KMS-11 (cell line): ENCODE data around the gene ARID4A.

Experiments
- H2AFZ ChIP-seq: fragments of 200-600 bp; sonication (generic); 2 replicates; pipeline ENCODE4 v1.6.1; 2016; ENCODE audit warnings: antibody characterized with exemption, mixed run types, low read depth
- H3K27ac ChIP-seq: fragments of 200-600 bp; sonication (generic); 2 replicates; pipeline ENCODE4 v1.6.1; 2016; ENCODE audit warnings: mild to moderate bottlenecking, mixed run types
- H3K27me3 ChIP-seq: fragments of 200-600 bp; sonication (generic); 2 replicates; pipeline ENCODE4 v1.6.1; 2017; ENCODE audit warnings: mild to moderate bottlenecking, low read depth, mixed run types, moderate library complexity; ENCODE audit not compliant: insufficient read depth
- H3K36me3 ChIP-seq: fragments of 200-600 bp; sonication (generic); 2 replicates; pipeline ENCODE4 v1.6.1; 2017; ENCODE audit warnings: mild to moderate bottlenecking, mixed run types; ENCODE audit not compliant: insufficient read depth
- H3K4me1 ChIP-seq: fragments of 200-600 bp; sonication (generic); 2 replicates; pipeline ENCODE4 v1.6.1; 2016; ENCODE audit warnings: mild to moderate bottlenecking, low read depth, mixed run types; ENCODE audit not compliant: poor library complexity, severe bottlenecking
- H3K4me2 ChIP-seq: fragments of 200-600 bp; sonication (generic); 2 replicates; pipeline ENCODE4 v1.7.0; 2016; ENCODE audit warnings: mild to moderate bottlenecking, mixed run types
- H3K4me3 ChIP-seq: fragments of 200-600 bp; sonication (generic); IDR thresholded peaks from 2 replicates; pipeline ENCODE4 v1.6.1; 2017; ENCODE audit warnings: low read depth, low read length, mixed read lengths; ENCODE audit not compliant: insufficient read depth
- H3K79me2 ChIP-seq: fragments of 200-600 bp; sonication (generic); 2 replicates; pipeline ENCODE4 v1.6.1; 2016; ENCODE audit warnings: low read depth, mixed run types; ENCODE audit not compliant: insufficient read depth
- H3K9ac ChIP-seq: fragments of 200-600 bp; sonication (generic); 2 replicates; pipeline ENCODE4 v1.6.1; 2016; ENCODE audit warnings: mild to moderate bottlenecking, mixed run types
- H4K20me1 ChIP-seq: fragments of 200-600 bp; sonication (generic); 2 replicates; pipeline ENCODE4 v1.6.1; 2016; ENCODE audit warnings: mild to moderate bottlenecking, mixed run types; ENCODE audit not compliant: insufficient read depth
- TF ChIP-seq, protein P1 (sequence below): fragments of 200-600 bp; sonication (generic); conservative IDR thresholded peaks from 2 replicates; pipeline ENCODE4 v1.6.1; 2017; ENCODE audit warnings: low read depth, mild to moderate bottlenecking, antibody characterized with exemption, low read length, moderate library complexity, mixed read lengths

ARID4A gene

DNA sequence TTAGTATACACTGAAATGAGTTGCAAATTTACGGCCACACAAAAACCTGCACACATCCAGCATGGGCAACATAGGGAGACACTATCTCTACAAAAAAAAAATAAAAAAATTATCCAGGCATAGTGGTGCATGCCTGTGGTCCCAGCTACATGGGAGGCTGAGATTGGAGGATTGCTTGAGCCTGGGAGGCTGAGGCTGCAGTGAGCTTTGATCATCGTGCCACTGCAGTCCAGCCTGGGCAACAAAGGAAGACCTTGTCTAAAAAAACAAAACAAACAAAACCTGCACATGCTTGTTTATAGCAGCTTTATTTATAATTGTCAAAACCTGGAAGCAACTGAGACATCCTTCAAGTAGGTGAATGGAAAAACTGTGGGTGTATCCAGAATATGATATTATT is 92.5 kb downstream of the ARID4A start:
- Histone ChIP-seq H3K27me3 (no peaks in the 10 kb centered on the region), H2AFZ (no peak overlapping the region), H3K9ac (no peak overlapping the region), H3K4me3 (no peak overlapping the region), H3K27ac (no peak overlapping the region), H4K20me1 (no peaks in the 10 kb centered on the region), H3K36me3 (no peaks in the 10 kb centered on the region), H3K79me2 (no peaks in the 10 kb centered on the region), H3K4me1 (peaks cover 6% of the 10 kb centered on the region), H3K4me2 (no peak overlapping the region)
- TF ChIP-seq, protein P1, sequence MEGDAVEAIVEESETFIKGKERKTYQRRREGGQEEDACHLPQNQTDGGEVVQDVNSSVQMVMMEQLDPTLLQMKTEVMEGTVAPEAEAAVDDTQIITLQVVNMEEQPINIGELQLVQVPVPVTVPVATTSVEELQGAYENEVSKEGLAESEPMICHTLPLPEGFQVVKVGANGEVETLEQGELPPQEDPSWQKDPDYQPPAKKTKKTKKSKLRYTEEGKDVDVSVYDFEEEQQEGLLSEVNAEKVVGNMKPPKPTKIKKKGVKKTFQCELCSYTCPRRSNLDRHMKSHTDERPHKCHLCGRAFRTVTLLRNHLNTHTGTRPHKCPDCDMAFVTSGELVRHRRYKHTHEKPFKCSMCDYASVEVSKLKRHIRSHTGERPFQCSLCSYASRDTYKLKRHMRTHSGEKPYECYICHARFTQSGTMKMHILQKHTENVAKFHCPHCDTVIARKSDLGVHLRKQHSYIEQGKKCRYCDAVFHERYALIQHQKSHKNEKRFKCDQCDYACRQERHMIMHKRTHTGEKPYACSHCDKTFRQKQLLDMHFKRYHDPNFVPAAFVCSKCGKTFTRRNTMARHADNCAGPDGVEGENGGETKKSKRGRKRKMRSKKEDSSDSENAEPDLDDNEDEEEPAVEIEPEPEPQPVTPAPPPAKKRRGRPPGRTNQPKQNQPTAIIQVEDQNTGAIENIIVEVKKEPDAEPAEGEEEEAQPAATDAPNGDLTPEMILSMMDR = no peak

GRCh38 chr14:58395562-58395811 is 97.1 kb downstream of the ARID4A start:
- H3K4me3 ChIP-seq = no peak overlapping the region
- no peaks in the 10 kb centered on the region for H4K20me1 ChIP-seq
- no peaks in the 10 kb centered on the region for H3K27me3 ChIP-seq
- peak overlapping the region; percentile 94 for H2AFZ ChIP-seq
- H3K4me1 ChIP-seq = peaks cover 6% of the 10 kb centered on the region
- H3K27ac ChIP-seq = no peak overlapping the region
- H3K79me2 ChIP-seq = no peaks in the 10 kb centered on the region
- no peak overlapping the region for H3K9ac ChIP-seq
- peak overlapping the region; percentile 82 for H3K4me2 ChIP-seq
- no peaks in the 10 kb centered on the region for H3K36me3 ChIP-seq
- TF ChIP-seq, protein P1 = no peak

DNA sequence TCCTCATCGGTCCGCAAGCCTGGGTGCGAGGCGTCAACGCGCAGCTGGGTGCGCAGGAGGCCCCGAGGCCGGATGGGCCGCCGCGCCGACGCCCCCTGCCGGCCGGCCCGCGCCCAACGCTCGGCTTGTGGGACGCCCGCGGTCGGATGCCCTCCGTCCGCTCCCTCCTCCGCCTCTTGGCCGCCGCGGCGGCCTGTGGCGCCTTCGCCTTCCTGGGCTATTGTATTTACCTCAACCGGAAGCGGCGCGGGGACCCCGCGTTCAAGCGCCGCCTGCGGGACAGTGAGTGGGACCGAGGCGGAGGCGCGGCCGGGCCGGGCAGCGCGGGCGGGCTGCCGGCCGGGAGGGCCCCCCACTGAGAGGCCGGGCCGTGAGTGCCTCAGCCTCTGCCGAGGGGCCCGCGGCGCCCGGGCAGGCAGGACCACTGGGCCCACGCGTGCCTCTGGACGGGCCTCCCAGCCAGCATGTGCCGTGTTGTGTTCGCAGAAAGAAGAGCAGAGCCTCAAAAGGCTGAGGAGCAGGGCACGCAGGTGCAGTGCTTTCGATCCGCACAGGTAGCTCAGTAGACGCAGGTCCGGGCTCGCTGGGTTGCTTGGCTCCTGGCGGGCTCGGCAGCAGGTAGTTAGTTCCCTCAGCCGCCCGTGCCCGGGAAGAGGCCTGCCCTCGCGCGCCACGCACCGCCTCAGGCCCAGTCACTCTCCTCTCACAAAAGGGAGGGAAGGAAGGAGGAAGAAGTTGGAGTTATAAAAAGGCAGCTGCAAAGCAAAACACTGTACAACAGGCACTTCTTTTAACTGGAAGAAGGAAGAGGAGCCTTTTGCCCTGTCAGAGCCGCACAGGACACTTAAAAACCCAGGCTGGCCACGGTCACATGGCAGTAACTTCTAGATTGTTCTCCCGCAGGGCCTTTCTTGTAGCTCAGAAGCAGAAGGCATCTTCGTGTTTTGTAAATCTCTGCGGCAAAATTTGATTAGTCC is 97.7 kb downstream of the ARID4A start, which contains the start of gene TOMM20L:
TSS of gene TOMM20L (plus strand) at position 119 of the 977 bp plus-strand sequence. CDS start at position 147, 28 bp downstream.
- H3K27ac ChIP-seq = no peak within 1 kb of the TSS
- H3K4me2 ChIP-seq = peak within 1 kb of the TSS; percentile 82

GRCh38 chr14:58397156-58397555 is 98.8 kb downstream of the ARID4A start:
- no peaks in the 10 kb centered on the region for H3K27me3 ChIP-seq
- no peaks in the 10 kb centered on the region for H3K36me3 ChIP-seq
- H4K20me1 ChIP-seq = no peaks in the 10 kb centered on the region
- H2AFZ ChIP-seq = no peak overlapping the region
- H3K9ac ChIP-seq = no peak overlapping the region
- H3K4me1 ChIP-seq = peaks cover 6% of the 10 kb centered on the region
- no peaks in the 10 kb centered on the region for H3K79me2 ChIP-seq
- no peak overlapping the region for H3K27ac ChIP-seq
- TF ChIP-seq, protein P1 = no peak
- H3K4me3 ChIP-seq = no peak overlapping the region
- H3K4me2 ChIP-seq = no peak overlapping the region

More for the DNA sequence above, 97.7 kb downstream of the ARID4A start, which contains the start of gene TOMM20L:
- H3K79me2 ChIP-seq = no peaks in the 10 kb centered on the region
- no peaks in the 10 kb centered on the region for H4K20me1 ChIP-seq
- peak within 1 kb of the TSS; percentile 94 for H2AFZ ChIP-seq
- no peaks in the 10 kb centered on the region for H3K27me3 ChIP-seq
- peak within 1 kb of the TSS; percentile 42; the same call in 1 of the 2 replicates for H3K9ac ChIP-seq
- H3K4me1 ChIP-seq = peaks cover 6% of the 10 kb centered on the region
- TF ChIP-seq, protein P1 = peak; percentile 64
- no peak within 1 kb of the TSS for H3K4me3 ChIP-seq
- H3K36me3 ChIP-seq = no peaks in the 10 kb centered on the region
